ENCODE data around the gene TBC1D19. TPM values are rescaled to one million over a fixed set of nuclear protein-coding genes. Genes with fewer than 3 reads are reported as not detected.

Gene TBC1D19
- total RNA-seq, 3 donors from 2014 or later: 14.9 to 27.2 (median 23.9) TPM

GRCh38 chr4:26724534-26724933 lies 140.7 kb downstream of the TBC1D19 start:
- Histone ChIP-seq H3K27me3 (no peaks in the 10 kb centered on the region), H3K9me3 (no peaks in the 10 kb centered on the region), H3K27ac (no peak overlapping the region), H3K4me1 (no peaks in the 10 kb centered on the region), H3K4me3 (no peak overlapping the region), H3K36me3 (no peaks in the 10 kb centered on the region)
- no peak for TF ChIP-seq CTCF (IDR thresholded peaks at IDR 0.05)
- TF ChIP-seq POLR2A (IDR thresholded peaks at IDR 0.05): no peak
- TF ChIP-seq POLR2AphosphoS5 (IDR thresholded peaks at IDR 0.05): no peak
- no peak for DNase-seq (ENCODE audit: low spot score in 2 of 2)
- intact Hi-C loops (cut with DNase I; ENCODE audit: low total_unique reads): no loop called here

GRCh38 chr4:26726655-26727387 lies 142.9 kb downstream of the TBC1D19 start:
- H3K4me1 ChIP-seq: no peaks in the 10 kb centered on the region
- no peaks in the 10 kb centered on the region for H3K27me3 ChIP-seq
- no peak overlapping the region for H3K4me3 ChIP-seq
- no peaks in the 10 kb centered on the region for H3K36me3 ChIP-seq
- intact Hi-C loops (cut with DNase I; ENCODE audit: low total_unique reads): no loop called here
- TF ChIP-seq CTCF (IDR thresholded peaks at IDR 0.05) (no peak), POLR2AphosphoS5 (IDR thresholded peaks at IDR 0.05) (no peak), POLR2A (IDR thresholded peaks at IDR 0.05) (no peak)
- no peaks in the 10 kb centered on the region for H3K9me3 ChIP-seq
- no peak for DNase-seq (ENCODE audit: low spot score in 2 of 2)
- H3K27ac ChIP-seq: no peak overlapping the region

DNA sequence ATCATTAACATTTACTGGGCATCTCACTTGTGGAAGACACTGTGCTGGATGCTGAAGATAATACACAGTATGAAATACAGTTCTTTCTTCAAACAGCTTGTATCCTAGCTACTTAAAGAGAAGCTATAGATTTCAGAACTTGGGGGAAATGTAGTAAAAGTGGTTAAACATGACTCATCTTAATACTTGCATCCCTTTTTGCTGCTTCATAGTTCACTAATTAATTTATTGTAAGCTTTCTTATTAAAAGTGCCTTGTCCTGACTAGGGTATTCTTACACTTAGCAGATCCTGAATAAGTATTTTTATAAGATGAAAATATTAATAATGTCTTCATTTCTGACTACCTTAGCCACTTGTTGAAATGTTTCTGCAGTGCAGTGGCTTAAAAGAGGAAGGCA lies 144.0 kb downstream of the TBC1D19 start:
- no peak overlapping the region for H3K4me3 ChIP-seq
- intact Hi-C loops (cut with DNase I; ENCODE audit: low total_unique reads): no loop called here
- no peak overlapping the region for H3K27ac ChIP-seq
- no peaks in the 10 kb centered on the region for H3K36me3 ChIP-seq
- TF ChIP-seq POLR2AphosphoS5 (IDR thresholded peaks at IDR 0.05): no peak
- no peak for TF ChIP-seq POLR2A (IDR thresholded peaks at IDR 0.05)
- TF ChIP-seq CTCF (IDR thresholded peaks at IDR 0.05): no peak
- no peaks in the 10 kb centered on the region for H3K4me1 ChIP-seq
- no peak for DNase-seq (ENCODE audit: low spot score in 2 of 2)
- H3K27me3 ChIP-seq: no peaks in the 10 kb centered on the region
- no peaks in the 10 kb centered on the region for H3K9me3 ChIP-seq

DNA sequence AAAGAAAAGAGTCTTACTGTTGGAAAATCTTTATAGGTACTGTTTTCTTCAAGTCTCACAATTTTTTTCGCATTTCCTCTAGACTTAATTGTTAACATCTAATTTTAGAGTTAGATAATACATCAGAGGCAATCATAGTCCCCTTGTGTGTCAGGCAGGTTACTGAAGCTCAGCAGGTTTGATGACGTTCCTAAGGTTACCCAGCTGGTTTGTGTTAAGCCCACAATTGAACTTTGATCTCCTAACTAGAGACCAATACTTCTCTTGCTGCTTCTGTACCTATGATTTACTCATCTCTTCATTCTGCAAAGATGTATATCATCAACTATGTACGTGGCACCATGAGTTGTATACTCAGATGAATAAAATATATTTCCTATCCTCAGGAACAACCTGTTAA lies 145.1 kb downstream of the TBC1D19 start:
- intact Hi-C loops (cut with DNase I; ENCODE audit: low total_unique reads): no loop called here
- Histone ChIP-seq H3K4me1 (no peaks in the 10 kb centered on the region), H3K9me3 (no peaks in the 10 kb centered on the region), H3K27ac (no peak overlapping the region), H3K27me3 (no peaks in the 10 kb centered on the region), H3K4me3 (no peak overlapping the region), H3K36me3 (no peaks in the 10 kb centered on the region)
- TF ChIP-seq POLR2AphosphoS5 (IDR thresholded peaks at IDR 0.05) (no peak), POLR2A (IDR thresholded peaks at IDR 0.05) (no peak), CTCF (IDR thresholded peaks at IDR 0.05) (no peak)
- no peak for DNase-seq (ENCODE audit: low spot score in 2 of 2)

DNA sequence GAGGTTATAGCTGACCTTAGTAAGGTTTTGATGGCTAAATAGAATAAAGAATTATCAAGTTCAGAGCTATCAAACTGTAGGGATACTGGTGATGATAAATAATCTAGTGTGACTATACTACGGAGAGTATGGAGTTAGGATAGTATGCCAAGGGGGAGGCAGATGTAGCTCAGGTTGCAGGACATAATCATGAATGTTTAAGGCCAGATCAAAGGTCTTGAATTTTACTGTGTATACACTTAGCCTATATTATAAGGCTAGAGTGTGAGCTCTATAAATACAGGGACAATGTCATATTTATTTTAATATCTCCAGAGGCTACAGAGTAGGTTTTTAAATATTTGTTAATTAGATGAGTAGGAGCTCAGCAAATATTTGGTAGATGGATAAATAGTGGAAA lies 145.7 kb downstream of the TBC1D19 start:
- intact Hi-C loops (cut with DNase I; ENCODE audit: low total_unique reads): no loop called here
- Histone ChIP-seq H3K9me3 (no peaks in the 10 kb centered on the region), H3K4me3 (no peak overlapping the region), H3K27ac (no peak overlapping the region), H3K4me1 (no peaks in the 10 kb centered on the region), H3K27me3 (no peaks in the 10 kb centered on the region), H3K36me3 (no peaks in the 10 kb centered on the region)
- no peak for TF ChIP-seq CTCF (IDR thresholded peaks at IDR 0.05)
- no peak for DNase-seq (ENCODE audit: low spot score in 2 of 2)
